CD4-positive, alpha-beta T cell treated with Interleukin-15 for 1 hour (primary cell): ENCODE measurements around the gene NAA10.

Source experiments
- DNase-seq: peaks from one replicate; pipeline ENCODE4 v3.0.0-alpha.2; 2020

The NAA10 gene

GRCh38 chrX:153966841-153967535 is 32.2 kb upstream of the NAA10 start:
- peak; percentile 38 for DNase-seq

DNA sequence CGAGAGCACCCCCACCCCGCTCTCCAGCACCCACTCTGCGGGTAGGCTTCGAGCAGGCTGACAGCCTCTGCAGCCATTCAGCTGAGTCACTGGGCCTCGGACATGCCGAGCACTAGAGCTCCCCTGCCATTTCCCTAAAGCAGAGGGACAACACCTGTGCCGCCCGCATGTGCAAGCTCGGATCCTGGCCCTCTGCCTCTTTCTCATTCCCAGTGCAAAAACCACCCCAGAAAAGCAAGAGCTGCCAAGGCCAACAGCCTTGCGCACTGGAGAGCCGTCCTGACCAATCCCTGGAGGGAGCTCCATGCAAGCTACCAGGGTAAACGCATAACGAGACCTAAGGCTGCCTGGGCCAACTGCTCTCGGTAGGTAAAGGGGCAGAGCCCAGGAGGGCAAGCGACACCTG is 31.4 kb upstream of the NAA10 start:
- DNase-seq = no peak

GRCh38 chrX:153965406-153965805 is 30.6 kb upstream of the NAA10 start:
- no peak for DNase-seq

DNA sequence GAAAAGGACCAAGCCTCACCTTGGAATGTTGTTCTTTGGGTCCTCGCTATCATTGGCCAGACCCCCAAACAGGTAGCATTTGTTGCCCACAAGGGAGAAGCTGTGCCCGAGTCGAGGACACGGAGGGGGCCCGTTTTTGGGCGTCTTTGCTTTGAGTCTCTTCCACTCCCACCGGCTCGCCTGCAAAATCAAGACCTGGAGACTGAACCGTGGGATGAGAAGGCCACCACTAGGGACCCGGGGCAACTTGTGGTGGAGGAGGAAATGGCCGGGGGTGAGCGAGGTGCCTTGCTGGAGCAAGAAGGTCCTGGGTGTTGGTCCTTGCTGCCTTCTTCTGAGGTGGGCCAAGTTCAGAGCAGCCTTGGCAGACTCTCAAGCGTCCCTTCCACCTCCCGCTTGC is 29.3 kb upstream of the NAA10 start:
- no peak for DNase-seq

DNA sequence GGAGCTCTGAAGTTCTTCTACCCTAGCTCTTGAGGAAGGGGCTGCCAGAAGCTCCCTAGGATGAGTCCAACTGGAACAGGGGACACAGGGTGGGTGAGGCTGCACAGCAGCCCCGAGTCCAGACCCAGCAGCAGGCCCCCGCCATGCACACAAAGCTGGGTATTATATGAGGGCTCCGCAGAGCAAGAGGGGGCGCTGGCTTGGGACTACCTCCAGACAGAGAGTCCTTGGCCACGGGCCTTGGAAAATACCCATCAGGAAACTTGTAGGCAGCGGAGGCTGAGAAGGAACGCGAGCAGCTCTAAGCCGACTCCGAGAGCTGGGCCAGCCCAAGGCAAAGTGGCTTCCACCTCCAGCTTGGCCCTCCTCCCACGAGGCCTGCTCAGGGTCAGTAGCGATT is 28.7 kb upstream of the NAA10 start:
- DNase-seq = no peak

DNA sequence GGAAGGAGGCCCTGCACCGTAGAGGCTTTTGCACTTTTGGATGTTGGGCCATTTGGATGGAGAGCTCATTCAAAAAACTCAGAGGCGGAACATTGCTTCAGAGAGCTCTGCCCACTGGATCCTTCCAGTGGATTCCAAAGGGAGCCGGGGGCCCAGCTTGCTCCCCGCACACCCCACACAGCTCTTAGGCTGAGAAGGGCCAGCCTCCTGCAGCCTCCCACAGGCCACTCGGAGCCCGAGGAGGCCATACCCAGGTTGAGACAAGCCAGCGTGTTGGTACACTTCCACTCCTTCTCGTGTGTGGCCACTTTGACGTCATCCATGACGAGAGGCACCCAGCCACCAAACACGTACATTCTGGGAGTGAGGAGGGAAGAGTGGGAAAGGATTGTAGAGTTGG is 26.5 kb upstream of the NAA10 start:
- no peak for DNase-seq

- DNase-seq = no peak
These were observed 25.9 kb upstream of the NAA10 start for GRCh38 chrX:153960786-153961185.

GRCh38 chrX:153960077-153960476 is 25.2 kb upstream of the NAA10 start:
- DNase-seq = no peak

DNA sequence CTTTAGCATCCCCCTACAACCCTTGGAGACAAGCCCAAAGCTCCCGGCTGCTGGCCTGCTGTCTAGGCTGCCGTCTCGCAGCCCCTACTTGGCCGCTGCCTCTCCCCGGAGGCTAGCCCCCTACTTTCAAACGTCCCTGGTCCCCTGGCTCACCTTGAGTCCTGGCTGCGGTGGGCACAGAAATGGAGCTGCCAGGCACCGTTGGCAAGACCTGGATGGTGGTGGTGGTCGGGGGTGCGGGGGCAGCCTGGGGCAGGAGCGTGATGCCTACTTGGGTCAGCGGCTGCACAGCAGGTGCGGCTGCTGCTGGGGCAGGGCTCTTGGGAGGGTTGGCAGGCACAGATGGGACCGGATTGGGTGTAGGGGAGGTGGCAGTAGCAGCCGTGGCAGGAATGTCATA is 24.8 kb upstream of the NAA10 start:
- DNase-seq = no peak

DNA sequence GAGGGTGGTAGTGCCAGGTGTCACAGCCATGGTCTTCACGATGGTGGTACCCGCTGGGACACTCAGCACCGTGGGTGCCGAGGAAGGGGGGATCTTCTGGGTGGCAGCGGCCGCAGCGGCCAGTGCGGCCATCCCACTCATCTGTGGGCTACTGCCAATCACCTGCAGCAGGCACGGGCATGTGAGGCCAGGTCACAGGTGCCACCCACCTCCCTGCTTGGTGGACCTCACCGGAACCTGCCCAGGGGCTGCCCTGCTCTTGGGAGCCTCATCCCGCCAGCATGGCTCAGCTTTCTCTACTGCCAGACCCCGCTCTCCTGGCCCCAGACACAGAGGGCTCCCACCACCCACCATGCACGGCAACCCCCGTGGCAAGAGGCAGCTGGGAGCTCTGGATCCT is 23.8 kb upstream of the NAA10 start:
- no peak for DNase-seq

- no peak for DNase-seq
These were observed 22.4 kb upstream of the NAA10 start for GRCh38 chrX:153957224-153957623.

- DNase-seq = no peak
These were observed 21.4 kb upstream of the NAA10 start for GRCh38 chrX:153956044-153956907.

DNA sequence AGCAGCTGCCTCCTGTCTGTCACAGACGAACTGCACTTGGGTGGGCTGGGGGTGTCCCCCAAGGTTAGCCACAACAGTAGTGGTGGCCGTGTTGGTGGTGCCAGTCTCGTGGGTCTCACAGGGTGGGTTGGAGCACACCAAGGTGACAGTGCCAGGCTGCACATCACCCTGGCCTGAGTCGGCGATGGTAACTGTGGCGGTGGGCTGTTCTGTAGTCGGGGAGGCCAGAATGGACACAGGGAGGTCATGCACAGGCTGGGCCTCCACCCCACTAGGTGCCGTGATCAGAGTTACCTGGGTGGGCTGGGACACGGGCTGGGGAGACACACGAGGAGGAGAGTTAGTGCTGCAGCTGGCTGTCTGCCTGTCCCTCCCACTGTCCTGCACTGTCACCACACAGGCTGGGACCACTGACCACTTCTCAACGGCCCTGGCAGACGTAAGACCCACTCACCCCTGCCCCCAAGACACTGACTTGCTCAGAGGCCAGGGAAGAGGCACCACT is 20.4 kb upstream of the NAA10 start:
- no peak for DNase-seq

- no peak for DNase-seq
These were observed 19.9 kb upstream of the NAA10 start for GRCh38 chrX:153954558-153955227.

- DNase-seq = no peak
These were observed 19.2 kb upstream of the NAA10 start for GRCh38 chrX:153953892-153954557.

DNA sequence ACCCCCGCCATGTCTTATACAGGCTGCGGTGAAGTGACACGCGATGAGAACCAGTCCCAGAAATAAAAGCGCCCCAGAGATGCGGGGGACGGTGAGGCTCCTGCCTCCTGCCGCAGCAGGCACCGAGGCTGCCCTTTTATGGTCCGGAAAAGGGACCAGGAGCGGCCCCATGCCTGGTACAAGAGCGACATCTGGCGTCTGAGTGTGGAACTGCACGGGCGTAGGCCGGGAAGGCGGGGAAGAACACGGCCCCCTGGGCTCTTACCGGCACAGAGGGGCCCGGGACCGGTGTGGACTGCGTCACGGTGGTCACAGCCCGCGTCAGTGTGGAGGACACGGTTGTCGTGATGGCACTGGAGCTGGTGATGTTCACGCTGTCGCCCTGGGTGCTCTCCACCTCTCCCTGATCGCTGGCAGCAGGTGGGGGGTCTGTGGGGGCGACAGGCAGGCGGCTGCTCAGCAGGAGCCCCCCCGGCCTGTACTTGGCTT is 18.5 kb upstream of the NAA10 start:
- peak; percentile 74 for DNase-seq

DNA sequence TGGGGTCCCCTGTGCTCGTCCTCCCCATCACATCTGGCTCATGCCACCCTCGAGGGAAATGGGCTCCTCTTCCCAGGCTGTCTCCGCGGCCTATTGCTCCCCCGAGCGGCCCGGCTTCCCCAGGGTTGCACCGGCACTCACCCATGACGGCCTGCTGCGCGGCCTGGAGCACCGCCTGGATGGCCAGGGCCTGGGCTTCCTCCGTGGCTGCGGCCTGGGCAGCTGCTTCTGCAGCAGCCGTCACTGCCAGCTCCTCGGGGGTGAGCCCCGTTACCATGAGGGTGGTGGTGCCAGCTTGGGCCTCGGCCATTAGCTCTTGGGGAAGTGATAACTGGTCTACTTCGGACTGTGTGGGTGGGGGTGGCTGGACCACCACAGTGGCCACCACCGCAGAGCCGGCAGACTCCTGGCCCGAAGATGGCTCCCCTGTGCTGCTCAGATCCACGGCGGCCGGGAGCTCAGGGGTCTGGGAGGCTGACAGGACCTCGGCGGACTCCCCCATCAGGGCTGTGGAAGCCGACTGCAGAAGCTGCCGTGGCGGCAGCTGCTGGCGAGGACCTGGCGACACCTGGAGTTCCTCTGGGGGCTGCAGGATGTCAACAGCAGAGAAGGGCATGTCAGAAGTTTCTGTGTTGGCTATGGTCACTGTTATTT is 17.7 kb upstream of the NAA10 start:
- no peak for DNase-seq

GRCh38 chrX:153951683-153952372 is 17.0 kb upstream of the NAA10 start:
- DNase-seq = no peak

DNA sequence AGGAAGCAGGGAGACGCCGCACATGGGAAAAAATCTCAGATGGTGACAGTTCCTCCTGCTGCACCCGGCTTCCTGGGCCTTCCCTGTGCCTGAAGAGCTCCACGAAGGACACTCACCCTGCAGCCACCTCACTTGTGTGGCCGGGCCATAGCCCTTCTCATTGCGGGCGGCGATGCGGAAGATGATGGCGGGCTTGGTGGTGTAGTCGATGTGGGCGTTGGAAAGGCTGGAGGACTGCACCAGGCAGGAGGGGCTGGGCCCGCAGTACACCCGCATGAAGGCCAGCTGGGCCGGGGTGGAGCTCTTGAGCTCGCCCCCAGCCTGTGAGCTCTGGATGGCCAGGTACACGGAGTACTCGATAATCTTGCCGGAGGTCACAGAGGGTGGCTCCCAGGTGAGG is 15.3 kb upstream of the NAA10 start:
- no peak for DNase-seq

- no peak for DNase-seq
These were observed 14.3 kb upstream of the NAA10 start for GRCh38 chrX:153948847-153949805.
